ENCODE measurements around the gene SUSD5. TPM values are rescaled to one million over a fixed set of nuclear protein-coding genes. Genes with fewer than 3 reads are reported as not detected.

The SUSD5 gene
- total and polyA plus RNA-seq, 2 of the 13 experiments (the other 11 are each of a cell fraction or from before 2014, with no cell fraction given): not detected

DNA sequence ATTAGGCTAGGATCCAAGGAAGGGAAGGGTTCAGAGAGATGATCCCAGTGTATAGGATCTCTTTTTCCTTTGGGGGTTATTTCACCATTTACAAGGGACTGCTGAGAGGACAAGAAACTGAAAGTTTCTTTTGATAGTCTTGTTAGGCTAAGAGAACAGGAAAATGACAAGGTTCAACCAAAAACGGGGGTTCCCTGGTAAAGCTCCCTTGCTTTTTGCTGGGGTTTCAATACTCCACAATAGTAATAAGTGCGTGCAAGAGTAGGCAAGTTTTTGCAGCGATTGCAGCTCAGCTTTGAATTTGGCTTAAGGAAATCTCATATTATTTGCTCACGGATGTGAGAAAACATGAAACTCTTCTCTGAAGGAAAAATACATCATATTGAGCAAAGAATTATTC, 18.8 kb upstream of the SUSD5 start (continued):
- TF ChIP-seq, protein P1, sequence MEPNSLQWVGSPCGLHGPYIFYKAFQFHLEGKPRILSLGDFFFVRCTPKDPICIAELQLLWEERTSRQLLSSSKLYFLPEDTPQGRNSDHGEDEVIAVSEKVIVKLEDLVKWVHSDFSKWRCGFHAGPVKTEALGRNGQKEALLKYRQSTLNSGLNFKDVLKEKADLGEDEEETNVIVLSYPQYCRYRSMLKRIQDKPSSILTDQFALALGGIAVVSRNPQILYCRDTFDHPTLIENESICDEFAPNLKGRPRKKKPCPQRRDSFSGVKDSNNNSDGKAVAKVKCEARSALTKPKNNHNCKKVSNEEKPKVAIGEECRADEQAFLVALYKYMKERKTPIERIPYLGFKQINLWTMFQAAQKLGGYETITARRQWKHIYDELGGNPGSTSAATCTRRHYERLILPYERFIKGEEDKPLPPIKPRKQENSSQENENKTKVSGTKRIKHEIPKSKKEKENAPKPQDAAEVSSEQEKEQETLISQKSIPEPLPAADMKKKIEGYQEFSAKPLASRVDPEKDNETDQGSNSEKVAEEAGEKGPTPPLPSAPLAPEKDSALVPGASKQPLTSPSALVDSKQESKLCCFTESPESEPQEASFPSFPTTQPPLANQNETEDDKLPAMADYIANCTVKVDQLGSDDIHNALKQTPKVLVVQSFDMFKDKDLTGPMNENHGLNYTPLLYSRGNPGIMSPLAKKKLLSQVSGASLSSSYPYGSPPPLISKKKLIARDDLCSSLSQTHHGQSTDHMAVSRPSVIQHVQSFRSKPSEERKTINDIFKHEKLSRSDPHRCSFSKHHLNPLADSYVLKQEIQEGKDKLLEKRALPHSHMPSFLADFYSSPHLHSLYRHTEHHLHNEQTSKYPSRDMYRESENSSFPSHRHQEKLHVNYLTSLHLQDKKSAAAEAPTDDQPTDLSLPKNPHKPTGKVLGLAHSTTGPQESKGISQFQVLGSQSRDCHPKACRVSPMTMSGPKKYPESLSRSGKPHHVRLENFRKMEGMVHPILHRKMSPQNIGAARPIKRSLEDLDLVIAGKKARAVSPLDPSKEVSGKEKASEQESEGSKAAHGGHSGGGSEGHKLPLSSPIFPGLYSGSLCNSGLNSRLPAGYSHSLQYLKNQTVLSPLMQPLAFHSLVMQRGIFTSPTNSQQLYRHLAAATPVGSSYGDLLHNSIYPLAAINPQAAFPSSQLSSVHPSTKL (CRISPR knock-in tag; IDR thresholded peaks at IDR 0.05): no peak
- TF ChIP-seq NFE2L2 (IDR thresholded peaks at IDR 0.05; ENCODE audit: low read length) (no peak), NFIB (CRISPR knock-in tag; IDR thresholded peaks at IDR 0.05; ENCODE audit: borderline replicate concordance) (no peak), ZFP36L1 (CRISPR knock-in tag; IDR thresholded peaks at IDR 0.05) (no peak), SP1 (IDR thresholded peaks at IDR 0.05) (no peak), SP1 (CRISPR knock-in tag; IDR thresholded peaks at IDR 0.05) (no peak), ZNF441 (CRISPR knock-in tag; IDR thresholded peaks at IDR 0.05; ENCODE audit: borderline replicate concordance) (no peak), PRMT3 (CRISPR knock-in tag; IDR thresholded peaks at IDR 0.05; ENCODE audit: borderline replicate concordance, low read depth) (no peak), NR1H2 (CRISPR knock-in tag; IDR thresholded peaks at IDR 0.05; ENCODE audit: borderline replicate concordance, low read depth) (no peak), ZNF644 (CRISPR knock-in tag; IDR thresholded peaks at IDR 0.05; ENCODE audit: low read depth) (no peak), SUZ12 (IDR thresholded peaks at IDR 0.05; ENCODE audit: low read depth, low read length) (no peak)
- TF ChIP-seq, protein P2, sequence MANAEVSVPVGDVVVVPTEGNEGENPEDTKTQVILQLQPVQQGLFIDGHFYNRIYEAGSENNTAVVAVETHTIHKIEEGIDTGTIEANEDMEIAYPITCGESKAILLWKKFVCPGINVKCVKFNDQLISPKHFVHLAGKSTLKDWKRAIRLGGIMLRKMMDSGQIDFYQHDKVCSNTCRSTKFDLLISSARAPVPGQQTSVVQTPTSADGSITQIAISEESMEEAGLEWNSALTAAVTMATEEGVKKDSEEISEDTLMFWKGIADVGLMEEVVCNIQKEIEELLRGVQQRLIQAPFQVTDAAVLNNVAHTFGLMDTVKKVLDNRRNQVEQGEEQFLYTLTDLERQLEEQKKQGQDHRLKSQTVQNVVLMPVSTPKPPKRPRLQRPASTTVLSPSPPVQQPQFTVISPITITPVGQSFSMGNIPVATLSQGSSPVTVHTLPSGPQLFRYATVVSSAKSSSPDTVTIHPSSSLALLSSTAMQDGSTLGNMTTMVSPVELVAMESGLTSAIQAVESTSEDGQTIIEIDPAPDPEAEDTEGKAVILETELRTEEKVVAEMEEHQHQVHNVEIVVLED (CRISPR knock-in tag; IDR thresholded peaks at IDR 0.05; ENCODE audit: borderline replicate concordance): no peak
- TF ChIP-seq, protein P3, sequence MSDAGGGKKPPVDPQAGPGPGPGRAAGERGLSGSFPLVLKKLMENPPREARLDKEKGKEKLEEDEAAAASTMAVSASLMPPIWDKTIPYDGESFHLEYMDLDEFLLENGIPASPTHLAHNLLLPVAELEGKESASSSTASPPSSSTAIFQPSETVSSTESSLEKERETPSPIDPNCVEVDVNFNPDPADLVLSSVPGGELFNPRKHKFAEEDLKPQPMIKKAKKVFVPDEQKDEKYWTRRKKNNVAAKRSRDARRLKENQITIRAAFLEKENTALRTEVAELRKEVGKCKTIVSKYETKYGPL (CRISPR knock-in tag; IDR thresholded peaks at IDR 0.05): no peak
- TF ChIP-seq, protein P4, sequence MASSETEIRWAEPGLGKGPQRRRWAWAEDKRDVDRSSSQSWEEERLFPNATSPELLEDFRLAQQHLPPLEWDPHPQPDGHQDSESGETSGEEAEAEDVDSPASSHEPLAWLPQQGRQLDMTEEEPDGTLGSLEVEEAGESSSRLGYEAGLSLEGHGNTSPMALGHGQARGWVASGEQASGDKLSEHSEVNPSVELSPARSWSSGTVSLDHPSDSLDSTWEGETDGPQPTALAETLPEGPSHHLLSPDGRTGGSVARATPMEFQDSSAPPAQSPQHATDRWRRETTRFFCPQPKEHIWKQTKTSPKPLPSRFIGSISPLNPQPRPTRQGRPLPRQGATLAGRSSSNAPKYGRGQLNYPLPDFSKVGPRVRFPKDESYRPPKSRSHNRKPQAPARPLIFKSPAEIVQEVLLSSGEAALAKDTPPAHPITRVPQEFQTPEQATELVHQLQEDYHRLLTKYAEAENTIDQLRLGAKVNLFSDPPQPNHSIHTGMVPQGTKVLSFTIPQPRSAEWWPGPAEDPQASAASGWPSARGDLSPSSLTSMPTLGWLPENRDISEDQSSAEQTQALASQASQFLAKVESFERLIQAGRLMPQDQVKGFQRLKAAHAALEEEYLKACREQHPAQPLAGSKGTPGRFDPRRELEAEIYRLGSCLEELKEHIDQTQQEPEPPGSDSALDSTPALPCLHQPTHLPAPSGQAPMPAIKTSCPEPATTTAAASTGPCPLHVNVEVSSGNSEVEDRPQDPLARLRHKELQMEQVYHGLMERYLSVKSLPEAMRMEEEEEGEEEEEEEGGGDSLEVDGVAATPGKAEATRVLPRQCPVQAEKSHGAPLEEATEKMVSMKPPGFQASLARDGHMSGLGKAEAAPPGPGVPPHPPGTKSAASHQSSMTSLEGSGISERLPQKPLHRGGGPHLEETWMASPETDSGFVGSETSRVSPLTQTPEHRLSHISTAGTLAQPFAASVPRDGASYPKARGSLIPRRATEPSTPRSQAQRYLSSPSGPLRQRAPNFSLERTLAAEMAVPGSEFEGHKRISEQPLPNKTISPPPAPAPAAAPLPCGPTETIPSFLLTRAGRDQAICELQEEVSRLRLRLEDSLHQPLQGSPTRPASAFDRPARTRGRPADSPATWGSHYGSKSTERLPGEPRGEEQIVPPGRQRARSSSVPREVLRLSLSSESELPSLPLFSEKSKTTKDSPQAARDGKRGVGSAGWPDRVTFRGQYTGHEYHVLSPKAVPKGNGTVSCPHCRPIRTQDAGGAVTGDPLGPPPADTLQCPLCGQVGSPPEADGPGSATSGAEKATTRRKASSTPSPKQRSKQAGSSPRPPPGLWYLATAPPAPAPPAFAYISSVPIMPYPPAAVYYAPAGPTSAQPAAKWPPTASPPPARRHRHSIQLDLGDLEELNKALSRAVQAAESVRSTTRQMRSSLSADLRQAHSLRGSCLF (CRISPR knock-in tag; IDR thresholded peaks at IDR 0.05; ENCODE audit: borderline replicate concordance): no peak
- TF ChIP-seq, protein P5, sequence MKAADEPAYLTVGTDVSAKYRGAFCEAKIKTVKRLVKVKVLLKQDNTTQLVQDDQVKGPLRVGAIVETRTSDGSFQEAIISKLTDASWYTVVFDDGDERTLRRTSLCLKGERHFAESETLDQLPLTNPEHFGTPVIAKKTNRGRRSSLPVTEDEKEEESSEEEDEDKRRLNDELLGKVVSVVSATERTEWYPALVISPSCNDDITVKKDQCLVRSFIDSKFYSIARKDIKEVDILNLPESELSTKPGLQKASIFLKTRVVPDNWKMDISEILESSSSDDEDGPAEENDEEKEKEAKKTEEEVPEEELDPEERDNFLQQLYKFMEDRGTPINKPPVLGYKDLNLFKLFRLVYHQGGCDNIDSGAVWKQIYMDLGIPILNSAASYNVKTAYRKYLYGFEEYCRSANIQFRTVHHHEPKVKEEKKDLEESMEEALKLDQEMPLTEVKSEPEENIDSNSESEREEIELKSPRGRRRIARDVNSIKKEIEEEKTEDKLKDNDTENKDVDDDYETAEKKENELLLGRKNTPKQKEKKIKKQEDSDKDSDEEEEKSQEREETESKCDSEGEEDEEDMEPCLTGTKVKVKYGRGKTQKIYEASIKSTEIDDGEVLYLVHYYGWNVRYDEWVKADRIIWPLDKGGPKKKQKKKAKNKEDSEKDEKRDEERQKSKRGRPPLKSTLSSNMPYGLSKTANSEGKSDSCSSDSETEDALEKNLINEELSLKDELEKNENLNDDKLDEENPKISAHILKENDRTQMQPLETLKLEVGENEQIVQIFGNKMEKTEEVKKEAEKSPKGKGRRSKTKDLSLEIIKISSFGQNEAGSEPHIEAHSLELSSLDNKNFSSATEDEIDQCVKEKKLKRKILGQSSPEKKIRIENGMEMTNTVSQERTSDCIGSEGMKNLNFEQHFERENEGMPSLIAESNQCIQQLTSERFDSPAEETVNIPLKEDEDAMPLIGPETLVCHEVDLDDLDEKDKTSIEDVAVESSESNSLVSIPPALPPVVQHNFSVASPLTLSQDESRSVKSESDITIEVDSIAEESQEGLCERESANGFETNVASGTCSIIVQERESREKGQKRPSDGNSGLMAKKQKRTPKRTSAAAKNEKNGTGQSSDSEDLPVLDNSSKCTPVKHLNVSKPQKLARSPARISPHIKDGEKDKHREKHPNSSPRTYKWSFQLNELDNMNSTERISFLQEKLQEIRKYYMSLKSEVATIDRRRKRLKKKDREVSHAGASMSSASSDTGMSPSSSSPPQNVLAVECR (CRISPR knock-in tag; IDR thresholded peaks at IDR 0.05; ENCODE audit: borderline replicate concordance): no peak
